HEK293T (cell line): ENCODE measurements around the gene TUBD1.

Experiments used
- ELF4 ChIP-seq: fragments of 450-650 bp; IDR thresholded peaks from 2 replicates; pipeline ENCODE4 v1.6.1; 2017; ENCODE audit warnings: antibody characterized with exemption
- FOXA1 ChIP-seq: fragments of 450-650 bp; IDR thresholded peaks from 2 replicates; pipeline ENCODE4 v1.6.1; 2016; ENCODE audit warnings: mild to moderate bottlenecking
- FOXK2 ChIP-seq: fragments of 450-650 bp; IDR thresholded peaks from 2 replicates; pipeline ENCODE4 v1.6.1; 2016; ENCODE audit warnings: mild to moderate bottlenecking
- FOXM1 ChIP-seq: fragments of 450-650 bp; IDR thresholded peaks from 2 replicates; pipeline ENCODE4 v1.6.1; 2017; ENCODE audit warnings: mild to moderate bottlenecking, borderline replicate concordance
- HDGF ChIP-seq: fragments of 450-650 bp; IDR thresholded peaks from 2 replicates; pipeline ENCODE4 v1.6.1; 2017; ENCODE audit warnings: antibody characterized with exemption, borderline replicate concordance
- PKNOX1 ChIP-seq: fragments of 450-650 bp; IDR thresholded peaks from 2 replicates; pipeline ENCODE4 v1.6.1; 2016
- ZNF384 ChIP-seq: fragments of 450-650 bp; IDR thresholded peaks from 2 replicates; pipeline ENCODE4 v1.6.1; 2016

DNA sequence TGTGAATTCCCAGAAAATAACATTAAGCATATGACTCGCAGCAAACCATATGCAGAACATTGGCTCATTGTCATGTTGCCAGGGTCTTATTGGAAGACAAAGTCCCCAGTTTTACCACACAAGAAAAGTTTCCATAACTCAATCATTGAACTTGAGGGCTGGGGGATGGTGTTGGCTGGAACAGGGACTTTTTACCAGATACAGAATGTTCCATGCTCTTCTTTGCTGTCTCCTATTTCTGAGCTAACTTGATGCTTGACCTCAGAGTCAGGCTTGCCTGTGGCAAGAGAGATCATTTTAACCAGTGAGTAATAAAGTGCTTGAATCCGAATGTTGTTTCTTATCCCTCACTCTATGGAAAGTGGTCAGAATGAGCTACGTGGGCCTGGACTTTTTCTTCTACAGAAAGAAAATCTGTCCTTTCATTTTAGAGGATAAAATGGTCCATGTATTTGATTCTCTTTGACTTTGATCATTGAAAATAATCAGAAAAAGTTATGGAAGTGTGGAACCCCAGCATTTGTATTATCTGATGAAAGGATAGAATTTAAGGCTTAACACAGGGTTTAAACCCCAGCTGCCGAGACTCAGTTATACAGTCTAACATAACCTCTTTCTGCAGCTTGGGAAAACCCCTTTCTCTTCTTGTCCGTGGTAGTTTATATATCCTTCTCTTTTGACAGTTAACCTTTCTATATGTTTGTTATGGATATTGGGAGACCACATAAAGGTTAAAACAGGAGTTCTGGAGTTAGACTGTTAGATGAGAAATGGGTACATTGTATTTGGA is 67.0 kb downstream of the TUBD1 start:
- TF ChIP-seq ELF4 (no peak), FOXA1 (no peak), HDGF (no peak), FOXM1 (no peak), PKNOX1 (no peak), FOXK2 (no peak), ZNF384 (no peak)
